ENCODE measurements around the gene DYNC1LI2.

DYNC1LI2 gene

GRCh38 chr16:66701026-66701425, 50.4 kb downstream of the DYNC1LI2 start:
- no peaks in the 10 kb centered on the region for H3K36me3 ChIP-seq (ENCODE audit: control insufficient read depth in 1 of 2, insufficient read depth in 2 of 2, low read depth in 1 of 2, low read length in 2 of 2)
- no peak overlapping the region for H4K91ac ChIP-seq (ENCODE audit: low read length)
- H3K14ac ChIP-seq (ENCODE audit: low read length in 2 of 2) = no peak overlapping the region
- H2BK5ac ChIP-seq (ENCODE audit: low read depth, low read length, poor library complexity, severe bottlenecking) = no peak overlapping the region
- no peak overlapping the region for H2AK5ac ChIP-seq (ENCODE audit: low read length, severe bottlenecking)
- no peak overlapping the region for H3K4me2 ChIP-seq (ENCODE audit: low read length, poor library complexity, severe bottlenecking)
- H3K9ac ChIP-seq (ENCODE audit: low read length) = no peak overlapping the region
- H3K27ac ChIP-seq (ENCODE audit: low read length, poor library complexity, severe bottlenecking) = no peak overlapping the region
- WGBS = 88% methylated on average over 2 of the region's 2 CpGs
- H3K4me3 ChIP-seq (ENCODE audit: insufficient read depth in 1 of 2, low read depth in 1 of 2, low read length in 2 of 2) = no peak overlapping the region
- H3K79me1 ChIP-seq (replicated peaks; ENCODE audit: low read length, poor library complexity, severe bottlenecking) = peaks cover 2% of the 10 kb centered on the region
- no peak overlapping the region for H2BK12ac ChIP-seq (ENCODE audit: low read length in 2 of 2)
- no peaks in the 10 kb centered on the region for H3K9me3 ChIP-seq (ENCODE audit: control insufficient read depth, low read length)
- no peak overlapping the region for H3K23ac ChIP-seq (ENCODE audit: low read length in 2 of 2)
- H3K4me1 ChIP-seq (ENCODE audit: control insufficient read depth, insufficient read depth, low read depth, low read length) = peaks cover 6% of the 10 kb centered on the region
- no peak overlapping the region for H3K4ac ChIP-seq (ENCODE audit: low read depth in 1 of 2, low read length in 2 of 2)
- DNase-seq = no peak
- H2AFZ ChIP-seq (ENCODE audit: low read depth, low read length) = no peak overlapping the region
- no peak overlapping the region for H2BK15ac ChIP-seq (ENCODE audit: low read depth, poor library complexity, severe bottlenecking)
- no peak overlapping the region for H2BK120ac ChIP-seq (ENCODE audit: low read depth, low read length)
- no peak overlapping the region for H3K18ac ChIP-seq (ENCODE audit: low read depth in 1 of 2, low read length in 2 of 2)
- H3K27me3 ChIP-seq (ENCODE audit: control insufficient read depth in 1 of 2, insufficient read depth in 1 of 2, low read length in 2 of 2) = no peaks in the 10 kb centered on the region
- H4K8ac ChIP-seq (ENCODE audit: low read length) = no peak overlapping the region

GRCh38 chr16:66699898-66700297, 51.5 kb downstream of the DYNC1LI2 start:
- Histone ChIP-seq H3K18ac (ENCODE audit: low read depth in 1 of 2, low read length in 2 of 2) (no peak overlapping the region), H3K4me1 (ENCODE audit: control insufficient read depth, insufficient read depth, low read depth, low read length) (peaks cover 17% of the 10 kb centered on the region), H4K91ac (ENCODE audit: low read length) (no peak overlapping the region), H2BK12ac (ENCODE audit: low read length in 2 of 2) (no peak overlapping the region), H3K4ac (ENCODE audit: low read depth in 1 of 2, low read length in 2 of 2) (no peak overlapping the region), H2BK120ac (ENCODE audit: low read depth, low read length) (no peak overlapping the region), H3K14ac (ENCODE audit: low read length in 2 of 2) (no peak overlapping the region), H2AK5ac (ENCODE audit: low read length, severe bottlenecking) (no peak overlapping the region), H3K79me1 (replicated peaks; ENCODE audit: low read length, poor library complexity, severe bottlenecking) (peaks cover 12% of the 10 kb centered on the region), H3K4me2 (ENCODE audit: low read length, poor library complexity, severe bottlenecking) (no peak overlapping the region), H2BK5ac (ENCODE audit: low read depth, low read length, poor library complexity, severe bottlenecking) (no peak overlapping the region), H3K27ac (ENCODE audit: low read length, poor library complexity, severe bottlenecking) (no peak overlapping the region), H4K8ac (ENCODE audit: low read length) (no peak overlapping the region), H3K9me3 (ENCODE audit: control insufficient read depth, low read length) (no peaks in the 10 kb centered on the region), H3K9ac (ENCODE audit: low read length) (no peak overlapping the region), H3K23ac (ENCODE audit: low read length in 2 of 2) (no peak overlapping the region), H3K4me3 (ENCODE audit: insufficient read depth in 1 of 2, low read depth in 1 of 2, low read length in 2 of 2) (no peak overlapping the region), H2AFZ (ENCODE audit: low read depth, low read length) (no peak overlapping the region), H3K27me3 (ENCODE audit: control insufficient read depth in 1 of 2, insufficient read depth in 1 of 2, low read length in 2 of 2) (no peaks in the 10 kb centered on the region), H2BK15ac (ENCODE audit: low read depth, poor library complexity, severe bottlenecking) (no peak overlapping the region), H3K36me3 (ENCODE audit: control insufficient read depth in 1 of 2, insufficient read depth in 2 of 2, low read depth in 1 of 2, low read length in 2 of 2) (no peaks in the 10 kb centered on the region)
- WGBS = 90% methylated on average over 1 of the region's 1 CpG
- no peak for DNase-seq

- peaks cover 22% of the 10 kb centered on the region for H3K4me1 ChIP-seq (ENCODE audit: control insufficient read depth, insufficient read depth, low read depth, low read length)
- WGBS = 92% methylated on average over 4 of the region's 7 CpGs
- H2AK5ac ChIP-seq (ENCODE audit: low read length, severe bottlenecking) = no peak overlapping the region
These were observed 53.4 kb downstream of the DYNC1LI2 start for GRCh38 chr16:66698046-66698445.

GRCh38 chr16:66696669-66697630, 54.5 kb downstream of the DYNC1LI2 start, which contains the start of gene CMTM4:
TSS of gene CMTM4 (minus strand) at chr16:66696743. CDS start at chr16:66696525, 218 bp downstream.
- peak within 1 kb of the TSS; percentile 49 for H2BK120ac ChIP-seq (ENCODE audit: low read depth, low read length)
- H2AK5ac ChIP-seq (ENCODE audit: low read length, severe bottlenecking) = peak within 1 kb of the TSS; percentile 27
- H3K27ac ChIP-seq (ENCODE audit: low read length, poor library complexity, severe bottlenecking) = no peak within 1 kb of the TSS
- H3K27me3 ChIP-seq (ENCODE audit: control insufficient read depth in 1 of 2, insufficient read depth in 1 of 2, low read length in 2 of 2) = no peaks in the 10 kb centered on the region
- H3K4me2 ChIP-seq (ENCODE audit: low read length, poor library complexity, severe bottlenecking) = peak within 1 kb of the TSS; percentile 81
- peaks cover 25% of the 10 kb centered on the region for H3K79me1 ChIP-seq (replicated peaks; ENCODE audit: low read length, poor library complexity, severe bottlenecking)
- peak within 1 kb of the TSS in 1 of 2 experiments; percentile 55 for H2BK12ac ChIP-seq (ENCODE audit: low read length in 2 of 2)
- peaks cover 22% of the 10 kb centered on the region for H3K4me1 ChIP-seq (ENCODE audit: control insufficient read depth, insufficient read depth, low read depth, low read length)
- peak within 1 kb of the TSS; percentile 79 to 84 for H3K4me3 ChIP-seq (ENCODE audit: insufficient read depth in 1 of 2, low read depth in 1 of 2, low read length in 2 of 2)
- H3K4ac ChIP-seq (ENCODE audit: low read depth in 1 of 2, low read length in 2 of 2) = peak within 1 kb of the TSS; percentile 4 to 9
- peak within 1 kb of the TSS; percentile 80 for H2BK15ac ChIP-seq (ENCODE audit: low read depth, poor library complexity, severe bottlenecking)
- H2AFZ ChIP-seq (ENCODE audit: low read depth, low read length) = peak within 1 kb of the TSS; percentile 86
- H3K14ac ChIP-seq (ENCODE audit: low read length in 2 of 2) = peak within 1 kb of the TSS in 1 of 2 experiments; percentile 90
- H3K18ac ChIP-seq (ENCODE audit: low read depth in 1 of 2, low read length in 2 of 2) = peak within 1 kb of the TSS; percentile 79 to 81
- peak within 1 kb of the TSS; percentile 84 for H4K8ac ChIP-seq (ENCODE audit: low read length)
- peak; percentile 85 for DNase-seq
- peak within 1 kb of the TSS; percentile 75 for H4K91ac ChIP-seq (ENCODE audit: low read length)
- H3K23ac ChIP-seq (ENCODE audit: low read length in 2 of 2) = peak within 1 kb of the TSS; percentile 34 to 62
- peak within 1 kb of the TSS; percentile 25 for H2BK5ac ChIP-seq (ENCODE audit: low read depth, low read length, poor library complexity, severe bottlenecking)
- H3K9me3 ChIP-seq (ENCODE audit: control insufficient read depth, low read length) = no peaks in the 10 kb centered on the region
- WGBS = 9% methylated on average over 65 of the region's 84 CpGs
- H3K36me3 ChIP-seq (ENCODE audit: control insufficient read depth in 1 of 2, insufficient read depth in 2 of 2, low read depth in 1 of 2, low read length in 2 of 2) = no peaks in the 10 kb centered on the region
- H3K9ac ChIP-seq (ENCODE audit: low read length) = peak within 1 kb of the TSS; percentile 85

More at GRCh38 chr16:66698046-66698445, 53.4 kb downstream of the DYNC1LI2 start:
- Histone ChIP-seq H2AFZ (ENCODE audit: low read depth, low read length) (no peak overlapping the region), H3K79me1 (replicated peaks; ENCODE audit: low read length, poor library complexity, severe bottlenecking) (peaks cover 20% of the 10 kb centered on the region), H3K27me3 (ENCODE audit: control insufficient read depth in 1 of 2, insufficient read depth in 1 of 2, low read length in 2 of 2) (no peaks in the 10 kb centered on the region), H3K23ac (ENCODE audit: low read length in 2 of 2) (no peak overlapping the region), H3K4me3 (ENCODE audit: insufficient read depth in 1 of 2, low read depth in 1 of 2, low read length in 2 of 2) (no peak overlapping the region), H2BK120ac (ENCODE audit: low read depth, low read length) (no peak overlapping the region), H3K4me2 (ENCODE audit: low read length, poor library complexity, severe bottlenecking) (no peak overlapping the region), H3K4ac (ENCODE audit: low read depth in 1 of 2, low read length in 2 of 2) (no peak overlapping the region), H3K14ac (ENCODE audit: low read length in 2 of 2) (no peak overlapping the region), H2BK5ac (ENCODE audit: low read depth, low read length, poor library complexity, severe bottlenecking) (no peak overlapping the region), H4K91ac (ENCODE audit: low read length) (no peak overlapping the region), H4K8ac (ENCODE audit: low read length) (no peak overlapping the region), H3K9ac (ENCODE audit: low read length) (no peak overlapping the region), H3K36me3 (ENCODE audit: control insufficient read depth in 1 of 2, insufficient read depth in 2 of 2, low read depth in 1 of 2, low read length in 2 of 2) (no peaks in the 10 kb centered on the region), H2BK15ac (ENCODE audit: low read depth, poor library complexity, severe bottlenecking) (no peak overlapping the region), H3K18ac (ENCODE audit: low read depth in 1 of 2, low read length in 2 of 2) (no peak overlapping the region), H3K27ac (ENCODE audit: low read length, poor library complexity, severe bottlenecking) (no peak overlapping the region), H2BK12ac (ENCODE audit: low read length in 2 of 2) (no peak overlapping the region), H3K9me3 (ENCODE audit: control insufficient read depth, low read length) (no peaks in the 10 kb centered on the region)
- DNase-seq = no peak
